ENCODE results near the gene ZFYVE28. TPM values are rescaled to one million over a fixed set of nuclear protein-coding genes. Genes with fewer than 3 reads are reported as not detected.

ZFYVE28 gene
- total RNA-seq, 4 donors from 2014 or later, result 44.8 to 110 (median 69.6) TPM

DNA sequence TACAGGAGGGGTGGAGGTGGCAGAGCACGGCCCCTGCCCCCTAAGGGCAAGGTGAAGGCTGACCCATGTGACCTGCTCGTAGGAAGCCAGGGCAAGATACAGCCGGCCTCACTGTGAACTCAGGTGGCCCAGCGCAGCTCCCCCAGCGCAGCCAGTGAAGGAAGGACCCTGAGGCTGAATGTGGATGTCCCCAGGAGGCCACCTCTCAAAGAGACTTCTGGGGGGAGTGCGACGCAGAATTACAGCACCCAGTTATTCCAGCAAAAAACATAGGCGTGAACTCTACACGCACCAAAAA is 52.6 kb downstream of the ZFYVE28 start:
- TF ChIP-seq EP300 (IDR thresholded peaks at IDR 0.05; ENCODE audit: low read depth), result no peak
- no peak for TF ChIP-seq CTCF (IDR thresholded peaks at IDR 0.05)
- no peak for TF ChIP-seq POLR2A (IDR thresholded peaks at IDR 0.05)
- no peak for TF ChIP-seq POLR2AphosphoS5 (IDR thresholded peaks at IDR 0.05)

GRCh38 chr4:2365054-2365912 is 53.2 kb downstream of the ZFYVE28 start:
- H3K9me3 ChIP-seq, result peaks cover 0 to 5% of the 10 kb centered on the region in 2 donors
- intact Hi-C loops (cut with DNase I; ENCODE audit: low total_unique reads) (no loop called here), in situ Hi-C loops (cut with MboI; ENCODE audit: low pct_ligation_motif_present in 1 of 4, low pct_unique_long_range_greater_than_20kb in 1 of 4, low sequenced_read_pairs in 3 of 4) (no loop called here)
- DNase-seq, result no peak
- 55% methylated on average over 39 of the region's 41 CpGs; no CpG with 5 or more reads in 1 of the 2 donors for WGBS, 2 donors (ENCODE audit: low coverage in 1 of 2)
- no peaks in the 10 kb centered on the region for H3K27me3 ChIP-seq
- peaks cover 4 to 16% (median 7%) of the 10 kb centered on the region in 4 donors for H3K4me1 ChIP-seq
- H3K4me3 ChIP-seq, result peak overlapping the region; percentile 25 to 43 (median 33)
- no peak overlapping the region for H3K27ac ChIP-seq
- no peak for TF ChIP-seq EP300 (IDR thresholded peaks at IDR 0.05; ENCODE audit: low read depth)
- no peak for TF ChIP-seq CTCF (IDR thresholded peaks at IDR 0.05)
- no peak for TF ChIP-seq POLR2A (IDR thresholded peaks at IDR 0.05)
- TF ChIP-seq POLR2AphosphoS5 (IDR thresholded peaks at IDR 0.05), result no peak
- no peaks in the 10 kb centered on the region for H3K36me3 ChIP-seq

More for the DNA sequence above, 52.6 kb downstream of the ZFYVE28 start:
- Histone ChIP-seq H3K4me3 (no peak overlapping the region), H3K27me3 (no peaks in the 10 kb centered on the region), H3K9me3 (peaks cover 0 to 5% of the 10 kb centered on the region in 2 donors), H3K4me1 (peaks cover 4 to 16% (median 7%) of the 10 kb centered on the region in 4 donors), H3K27ac (no peak overlapping the region), H3K36me3 (no peaks in the 10 kb centered on the region)
- in situ Hi-C loops (cut with MboI; ENCODE audit: low pct_ligation_motif_present in 1 of 4, low pct_unique_long_range_greater_than_20kb in 1 of 4, low sequenced_read_pairs in 3 of 4), result no loop called here
- no peak for DNase-seq
- intact Hi-C loops (cut with DNase I; ENCODE audit: low total_unique reads), result no loop called here
- WGBS, 2 donors (ENCODE audit: low coverage in 1 of 2), result 74% methylated on average over 9 of the region's 9 CpGs; no CpG with 5 or more reads in 1 of the 2 donors

DNA sequence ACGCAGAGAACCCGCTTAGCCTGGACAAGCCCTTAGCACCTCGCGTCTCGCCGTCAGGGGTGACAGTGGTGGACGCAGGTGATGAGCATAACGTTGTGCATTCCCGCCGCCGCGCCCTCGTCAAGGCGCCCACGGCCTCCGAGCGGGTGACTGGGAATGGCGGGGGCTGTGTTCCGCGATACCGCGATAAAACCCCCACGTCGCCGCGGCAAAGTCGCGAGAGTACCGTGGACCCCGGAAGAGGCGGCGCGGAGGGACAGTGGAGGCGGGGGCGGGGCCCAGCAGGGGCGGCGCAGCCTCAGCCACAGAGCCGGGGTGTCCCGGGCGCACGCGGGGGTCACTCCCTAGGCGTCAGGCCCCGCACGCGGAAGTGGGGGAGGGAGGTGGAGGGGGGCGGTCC is 53.8 kb downstream of the ZFYVE28 start:
- H3K4me1 ChIP-seq, result peaks cover 4 to 16% (median 7%) of the 10 kb centered on the region in 4 donors
- H3K9me3 ChIP-seq, result peaks cover 0 to 5% of the 10 kb centered on the region in 2 donors
- H3K4me3 ChIP-seq, result peak overlapping the region; percentile 25 to 43 (median 33)
- intact Hi-C loops (cut with DNase I; ENCODE audit: low total_unique reads), result no loop called here
- H3K36me3 ChIP-seq, result no peaks in the 10 kb centered on the region
- TF ChIP-seq POLR2AphosphoS5 (IDR thresholded peaks at IDR 0.05) (no peak), CTCF (IDR thresholded peaks at IDR 0.05) (no peak), POLR2A (IDR thresholded peaks at IDR 0.05) (no peak), EP300 (IDR thresholded peaks at IDR 0.05; ENCODE audit: low read depth) (no peak)
- 28% methylated on average over 34 of the region's 47 CpGs; no CpG with 5 or more reads in 1 of the 2 donors for whole genome bisulfite sequencing, 2 donors (ENCODE audit: low coverage in 1 of 2)
- H3K27me3 ChIP-seq, result no peaks in the 10 kb centered on the region
- peak; percentile 31 for DNase-seq
- in situ Hi-C loops (cut with MboI; ENCODE audit: low pct_ligation_motif_present in 1 of 4, low pct_unique_long_range_greater_than_20kb in 1 of 4, low sequenced_read_pairs in 3 of 4), result no loop called here
- H3K27ac ChIP-seq, result no peak overlapping the region

- intact Hi-C loops (cut with DNase I; ENCODE audit: low total_unique reads) (no loop called here), in situ Hi-C loops (cut with MboI; ENCODE audit: low pct_ligation_motif_present in 1 of 4, low pct_unique_long_range_greater_than_20kb in 1 of 4, low sequenced_read_pairs in 3 of 4) (no loop called here)
- Histone ChIP-seq H3K4me3 (peak overlapping the region in 3 of 4 donors; percentile 26 to 43 (median 40)), H3K27ac (no peak overlapping the region), H3K4me1 (peaks cover 4 to 16% (median 7%) of the 10 kb centered on the region in 4 donors), H3K36me3 (no peaks in the 10 kb centered on the region), H3K9me3 (peaks cover 0 to 4% of the 10 kb centered on the region in 2 donors), H3K27me3 (no peaks in the 10 kb centered on the region)
- DNase-seq, result no peak
- TF ChIP-seq POLR2A (IDR thresholded peaks at IDR 0.05) (no peak), CTCF (IDR thresholded peaks at IDR 0.05) (no peak), EP300 (IDR thresholded peaks at IDR 0.05; ENCODE audit: low read depth) (no peak), POLR2AphosphoS5 (IDR thresholded peaks at IDR 0.05) (no peak)
- WGBS, 2 donors (ENCODE audit: low coverage in 1 of 2), result 69 to 100% methylated on average over 2 to 17 of the region's 17 CpGs
These were observed 54.3 kb downstream of the ZFYVE28 start for GRCh38 chr4:2363951-2364653.
